ENCODE measurements around the gene NTN4.
"Not testable (repeated sequence)": the region's sequence is repeated elsewhere in the genome, so short reads cannot be mapped to it uniquely, and the experiment has no call there.

Gene NTN4

DNA sequence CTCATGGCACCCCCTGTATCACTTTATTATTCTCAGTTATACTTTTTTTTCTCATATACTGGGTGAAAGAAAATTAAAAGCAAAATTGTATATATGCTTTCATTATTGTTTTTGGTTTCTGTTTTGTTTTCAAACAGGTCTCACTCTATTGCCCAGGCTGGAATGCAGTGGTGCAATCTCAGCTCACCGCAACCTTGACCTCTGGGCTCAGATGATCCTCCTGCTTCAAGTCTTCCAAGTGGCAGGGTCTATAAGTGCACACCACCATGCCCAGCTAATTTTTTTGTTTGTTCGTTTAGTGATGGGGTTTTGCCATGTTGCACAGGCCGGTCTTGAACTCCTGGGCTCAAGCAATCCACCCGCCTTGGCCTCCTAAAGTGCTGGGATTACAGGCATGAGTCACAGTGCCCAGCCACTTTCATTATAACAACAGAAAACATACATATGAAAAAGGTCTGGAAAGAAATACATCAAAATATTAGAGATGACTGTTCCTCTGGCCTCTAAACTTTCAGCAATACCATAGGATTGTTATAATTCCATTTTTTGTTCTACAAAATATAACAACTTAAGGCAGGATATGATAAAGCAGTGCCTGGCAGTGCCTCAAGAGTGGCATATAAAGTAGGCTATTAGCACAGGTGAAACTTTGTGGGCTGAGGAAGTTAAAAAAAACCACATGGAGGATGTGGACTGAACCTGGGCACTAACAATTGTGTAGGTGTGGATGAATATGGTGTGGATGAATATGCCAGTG, 5.8 kb upstream of the NTN4 start:
- DNase-seq, result no peak

DNA sequence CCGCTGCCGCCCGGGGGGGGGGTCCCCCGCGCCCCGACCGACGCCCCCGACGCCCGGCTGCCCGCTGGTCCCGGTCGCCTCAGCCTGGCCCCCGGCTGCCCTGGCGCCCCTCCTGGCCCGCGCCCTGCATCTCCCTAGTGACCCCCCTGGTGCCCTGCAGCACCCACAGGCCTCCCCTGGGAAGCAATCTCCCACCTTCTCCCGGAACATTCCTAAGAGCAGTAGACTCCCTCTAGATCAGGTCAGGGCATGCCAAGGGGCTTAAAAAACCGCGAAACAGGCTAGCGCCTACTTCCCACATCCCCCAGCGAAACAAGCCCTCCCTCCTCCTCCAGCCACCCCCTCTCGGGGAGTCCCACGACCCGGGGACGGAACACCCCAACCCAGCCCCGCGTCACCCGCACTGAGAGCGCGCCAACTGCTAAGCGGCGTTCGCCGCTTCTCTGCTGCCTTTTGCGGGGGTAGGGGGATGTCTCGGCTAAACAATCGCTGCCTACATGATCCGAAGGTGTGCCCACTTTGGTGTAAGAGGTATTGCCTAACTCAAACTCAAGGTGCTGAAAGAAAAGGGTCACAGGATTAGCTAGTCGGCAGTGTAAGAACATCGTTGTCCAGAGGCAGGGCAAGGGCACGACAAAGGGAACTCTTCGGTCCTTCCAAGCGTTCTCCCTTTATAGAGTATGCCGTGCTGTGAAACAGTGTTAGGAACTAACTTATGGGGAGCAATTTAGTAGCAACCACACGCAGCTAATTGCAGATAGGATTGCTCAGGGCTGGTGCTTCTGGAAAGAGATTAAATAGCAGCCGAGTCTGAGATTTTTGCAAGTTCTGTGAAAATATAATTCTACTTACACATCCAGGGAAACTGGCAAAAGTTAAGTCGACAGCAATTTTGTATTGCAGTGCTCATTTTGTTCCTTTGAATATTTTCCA, 619 bp upstream of the NTN4 start:
- DNase-seq, result peak; percentile 5

DNA sequence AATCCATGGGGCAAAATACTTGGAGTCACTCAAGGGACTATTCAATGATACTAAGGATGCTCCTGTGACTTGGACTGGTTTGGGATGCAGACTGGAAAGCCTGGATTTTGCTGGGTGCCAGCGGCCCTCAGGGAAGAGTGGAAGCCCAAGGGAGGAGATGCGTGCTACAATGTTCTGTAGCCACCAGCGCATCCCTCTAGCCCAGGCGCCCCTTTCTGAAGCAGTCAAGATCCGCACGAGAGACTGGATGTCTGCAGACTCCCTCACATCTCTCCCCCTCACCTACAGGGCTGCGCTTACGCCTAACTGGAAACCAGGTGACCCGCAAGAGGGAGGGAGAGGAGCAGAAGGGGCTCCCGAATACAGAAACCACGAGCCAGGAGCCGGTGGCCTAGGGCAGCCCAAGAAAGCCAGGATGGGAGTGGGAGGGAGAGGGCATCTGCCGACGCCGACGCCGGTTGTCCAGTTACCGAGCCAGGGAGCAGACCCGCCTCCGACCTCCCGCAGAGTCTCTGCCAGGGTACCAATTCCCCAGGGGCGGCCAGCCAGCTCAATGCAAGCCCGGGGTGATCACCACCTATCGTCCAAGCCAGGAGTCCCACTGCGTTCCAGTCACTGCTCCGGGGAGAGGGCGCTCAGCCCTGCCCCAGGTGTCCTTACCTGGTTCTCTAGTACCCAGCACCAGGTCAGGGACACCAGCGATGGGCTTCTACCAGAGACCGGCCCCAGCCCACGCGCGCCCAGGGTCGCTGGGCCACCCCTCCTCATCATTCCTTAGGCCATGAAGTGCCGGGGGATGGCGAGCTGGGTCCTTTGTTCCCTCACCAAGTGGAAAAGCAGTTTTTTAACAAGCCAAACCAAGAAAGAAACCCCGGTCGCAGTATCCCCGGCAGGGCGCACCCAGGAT, 1.2 kb downstream of the NTN4 start:
- DNase-seq, result no peak

DNA sequence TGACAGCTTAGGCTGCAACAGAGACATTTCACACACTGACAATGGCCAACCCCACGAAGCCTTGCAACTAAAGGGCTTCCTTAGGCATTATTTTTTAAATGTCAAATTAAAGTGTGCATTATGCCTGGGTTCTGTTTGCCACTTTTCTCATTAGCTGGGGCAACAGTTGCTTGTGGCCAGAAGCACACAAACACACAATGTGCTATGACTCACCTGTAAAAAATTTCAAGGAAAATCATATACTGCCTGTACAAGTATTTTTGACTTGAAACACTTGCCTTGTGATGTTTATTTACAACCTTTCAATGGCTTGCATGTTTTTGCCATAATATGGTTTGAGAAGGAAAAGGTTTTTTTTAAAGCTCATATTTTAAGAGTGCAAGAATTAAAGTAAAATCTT, 1.9 kb downstream of the NTN4 start:
- no peak for DNase-seq

DNA sequence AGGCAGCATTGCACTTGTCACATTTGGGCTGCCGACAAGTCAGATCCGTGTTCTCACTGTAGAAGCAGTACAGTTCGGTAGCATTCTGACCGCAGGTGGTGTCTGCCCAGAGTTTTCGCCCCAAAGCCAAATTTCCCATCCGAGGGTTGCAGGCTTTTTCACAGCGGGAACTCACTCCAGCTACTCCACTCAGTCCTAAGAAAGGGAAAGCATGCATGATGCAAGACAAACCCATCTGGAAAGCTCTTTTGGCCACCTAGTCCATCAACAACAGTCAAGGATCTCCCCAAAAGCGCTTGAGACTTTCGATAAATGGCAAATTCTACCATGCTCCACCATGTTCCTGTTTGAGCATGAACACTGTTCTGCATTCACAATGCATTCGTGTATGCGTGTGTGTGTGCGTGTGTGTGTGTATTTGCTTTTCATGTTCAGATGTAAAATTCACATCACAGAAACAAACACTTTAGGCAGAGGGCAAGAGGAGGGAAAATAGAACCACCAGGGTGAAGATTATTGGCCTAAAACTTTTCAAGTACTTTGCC, 3.2 kb downstream of the NTN4 start:
- no peak for DNase-seq

DNA sequence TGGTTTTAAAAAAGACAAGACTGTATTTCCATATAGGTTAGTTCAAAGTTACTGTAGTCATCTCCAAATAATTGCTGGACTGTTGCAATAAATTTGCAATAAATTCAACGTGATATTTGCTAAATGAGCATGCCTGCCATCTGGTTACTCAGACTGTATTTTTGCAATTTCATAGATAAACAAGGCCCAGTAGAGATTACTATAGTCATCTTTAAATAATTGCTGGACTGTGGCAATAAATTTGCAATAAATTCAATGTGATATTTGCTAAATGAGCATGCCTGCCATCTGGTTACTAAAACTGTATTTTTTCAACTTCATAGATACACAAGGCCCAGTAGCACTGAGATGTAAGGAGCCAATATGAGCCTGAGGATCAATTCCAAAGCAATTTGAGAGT, 5.6 kb downstream of the NTN4 start:
- no peak for DNase-seq

DNA sequence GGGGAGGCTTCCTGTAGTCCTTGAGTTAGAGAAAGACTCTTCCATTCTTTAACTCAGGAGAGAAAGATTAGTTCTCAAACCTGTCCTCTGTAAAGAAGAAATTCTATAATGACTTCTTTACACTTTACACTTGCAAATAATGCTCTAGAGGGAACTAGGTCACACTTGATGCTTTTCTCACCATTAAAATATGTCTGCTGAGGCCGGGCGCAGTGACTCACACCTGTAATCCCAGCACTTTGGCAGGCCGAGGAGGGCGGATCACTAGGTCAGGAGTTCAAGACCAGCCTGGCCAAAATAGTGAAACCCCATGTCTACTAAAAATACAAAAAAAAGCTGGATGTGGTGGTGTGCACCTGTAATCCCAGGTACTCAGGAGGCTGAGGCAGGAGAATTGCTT, 6.3 kb downstream of the NTN4 start:
- DNase-seq, result no peak

DNA sequence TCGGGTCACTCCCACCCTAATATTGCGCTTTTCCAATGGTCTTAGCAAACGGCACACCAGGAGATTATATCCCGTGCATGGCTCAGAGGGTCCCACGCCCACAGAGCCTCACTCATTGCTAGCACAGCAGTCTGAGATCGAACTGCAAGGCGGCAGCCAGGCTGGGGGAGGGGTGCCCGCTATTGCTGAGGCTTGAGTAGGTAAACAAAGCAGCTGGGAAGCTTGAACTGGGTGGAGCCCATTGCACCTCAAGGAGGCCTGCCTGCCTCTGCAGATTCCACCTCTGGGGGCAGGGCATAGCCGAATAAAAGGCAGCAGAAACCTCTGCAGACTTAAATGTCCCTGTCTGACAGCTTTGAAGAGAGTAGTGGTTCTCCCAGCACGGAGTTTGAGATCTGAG, 15.1 kb downstream of the NTN4 start:
- DNase-seq, result not testable (repeated sequence)

DNA sequence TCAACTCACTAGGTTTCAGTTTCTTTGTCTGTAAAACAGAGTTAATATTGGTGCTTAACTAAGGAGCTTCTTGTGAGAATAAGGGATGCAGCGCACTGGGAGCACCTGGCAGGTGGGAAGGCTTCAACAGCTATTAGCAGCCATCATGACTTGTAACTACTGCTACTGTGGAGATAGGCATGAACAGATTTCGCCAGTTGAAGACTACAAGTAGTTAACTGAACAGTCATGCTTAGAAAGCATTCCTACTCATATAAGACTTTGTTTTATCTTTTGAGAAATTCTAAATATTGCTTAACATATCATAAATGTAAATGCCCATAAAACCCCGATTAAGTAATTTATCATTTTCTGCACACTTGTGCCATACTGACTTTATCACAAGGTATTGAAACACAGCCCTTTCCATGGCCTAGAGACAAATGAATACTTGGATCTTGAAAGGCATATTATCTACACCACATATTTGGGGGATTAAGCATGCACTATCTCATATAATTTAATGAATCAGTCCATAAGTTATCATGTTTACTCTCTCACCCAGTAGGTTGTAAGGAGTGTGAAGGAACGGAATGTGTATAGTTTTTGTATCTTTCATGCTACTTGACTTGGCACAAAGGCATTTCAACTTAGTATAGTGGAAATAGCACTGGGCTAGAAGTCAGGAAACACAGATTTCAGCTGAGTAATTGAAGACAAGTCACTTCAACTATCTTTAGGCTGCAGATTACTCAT, 16.1 kb downstream of the NTN4 start:
- no peak for DNase-seq

DNA sequence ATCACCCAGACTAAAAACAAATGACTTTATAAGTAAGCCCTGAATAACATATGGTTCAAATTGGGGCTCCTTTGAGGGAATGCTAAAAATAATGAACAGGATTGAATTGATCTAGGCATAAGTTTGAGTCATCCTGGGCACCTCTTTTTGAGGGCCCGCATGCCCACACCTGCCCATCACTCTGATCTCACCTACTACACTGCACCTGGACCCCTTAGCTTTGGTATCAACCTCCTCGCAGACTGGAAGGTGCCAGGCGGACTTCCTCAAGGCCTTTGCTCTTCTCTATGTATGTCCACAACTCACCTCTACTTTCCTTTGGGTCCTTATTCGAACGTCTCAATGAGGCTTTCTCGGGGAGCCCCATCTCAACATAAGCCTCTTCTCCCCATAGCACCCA, 17.2 kb downstream of the NTN4 start:
- no peak for DNase-seq

DNA sequence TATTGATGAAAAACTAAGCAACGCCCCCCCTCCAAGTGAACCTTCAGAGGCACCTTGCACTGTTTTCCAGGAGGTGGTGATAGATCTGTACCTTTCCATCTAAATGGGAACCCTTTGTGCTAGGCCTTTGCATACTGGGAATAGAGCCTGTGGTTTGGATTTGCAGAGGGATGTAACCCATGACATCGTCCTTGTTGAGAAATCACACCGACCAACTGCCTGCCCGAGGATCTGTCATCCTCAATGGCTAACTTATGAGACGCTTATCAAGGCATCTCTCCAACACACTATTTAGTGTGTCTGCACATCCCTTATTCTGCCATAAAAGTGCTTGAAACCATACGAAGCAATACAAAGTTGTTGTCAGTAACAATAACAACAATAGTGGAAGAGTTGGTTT, 22.9 kb downstream of the NTN4 start:
- no peak for DNase-seq

DNA sequence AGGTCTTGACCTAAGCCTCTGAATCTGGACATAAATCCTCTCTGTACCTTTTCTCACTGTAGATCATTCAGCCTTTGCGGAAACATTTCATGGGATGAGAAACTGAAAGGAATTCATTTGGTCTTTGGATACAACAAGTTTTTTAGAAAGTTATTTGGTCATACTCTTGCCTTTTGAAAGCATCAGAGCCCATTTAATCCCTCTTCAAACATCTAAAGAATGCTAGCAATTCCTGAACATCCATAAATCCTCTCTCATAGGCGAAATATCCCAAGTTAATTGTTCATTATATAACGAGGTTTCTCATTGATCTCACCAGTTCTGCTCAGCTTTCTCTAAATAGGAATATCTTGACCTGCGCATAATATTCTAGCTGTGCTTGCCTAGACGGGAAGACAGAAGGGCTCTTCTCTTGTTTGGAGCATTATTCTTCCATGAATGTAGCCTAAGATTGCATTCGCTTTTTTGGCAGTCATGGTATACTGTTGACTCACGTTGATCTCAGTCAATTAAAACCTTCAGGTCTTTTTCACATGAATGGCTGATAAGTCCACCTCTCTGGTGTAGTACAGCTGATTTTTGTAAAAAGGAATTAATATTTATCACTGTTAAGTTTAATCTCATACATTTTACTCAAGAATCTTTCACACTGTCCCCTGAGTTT, 24.1 kb downstream of the NTN4 start:
- DNase-seq, result no peak

DNA sequence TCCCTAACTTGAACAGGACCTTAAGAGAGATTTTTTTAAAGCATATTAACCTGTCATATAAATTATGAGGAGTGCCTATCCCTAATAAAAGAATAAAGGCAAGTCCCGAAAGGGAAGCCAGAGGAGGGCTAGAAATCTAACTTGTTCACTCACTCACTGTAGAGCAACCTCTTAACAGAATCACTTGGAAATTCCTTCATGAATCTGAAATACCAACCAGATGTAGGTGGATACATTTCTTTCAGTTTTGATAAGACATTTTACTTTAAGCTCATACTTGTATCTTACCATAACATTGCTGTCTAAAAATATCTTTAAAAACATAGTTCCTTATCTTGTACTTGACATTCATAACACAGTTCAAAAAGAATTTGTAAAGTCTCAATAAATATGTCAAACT, 25.7 kb downstream of the NTN4 start:
- no peak for DNase-seq

DNA sequence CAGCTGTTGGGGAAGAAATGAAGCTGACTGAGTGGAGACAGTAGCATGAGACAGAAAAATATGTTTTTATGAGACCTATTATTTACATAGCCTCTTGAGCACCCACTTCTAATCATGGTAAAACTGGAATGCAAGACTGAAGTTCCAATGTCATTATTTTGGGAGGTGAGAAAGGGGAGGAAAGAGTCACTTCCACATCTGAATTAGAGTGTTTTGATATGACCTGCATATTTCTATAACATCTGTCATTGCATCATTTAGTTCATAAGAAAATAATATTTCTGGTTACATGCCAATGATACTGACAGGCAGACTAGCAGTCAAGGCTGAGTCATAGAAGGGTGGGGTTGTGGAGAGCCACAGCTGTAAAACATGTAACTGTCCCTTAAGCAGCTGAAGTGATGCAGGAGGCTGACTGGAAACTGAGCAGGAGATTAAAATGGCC, 26.7 kb downstream of the NTN4 start:
- no peak for DNase-seq

DNA sequence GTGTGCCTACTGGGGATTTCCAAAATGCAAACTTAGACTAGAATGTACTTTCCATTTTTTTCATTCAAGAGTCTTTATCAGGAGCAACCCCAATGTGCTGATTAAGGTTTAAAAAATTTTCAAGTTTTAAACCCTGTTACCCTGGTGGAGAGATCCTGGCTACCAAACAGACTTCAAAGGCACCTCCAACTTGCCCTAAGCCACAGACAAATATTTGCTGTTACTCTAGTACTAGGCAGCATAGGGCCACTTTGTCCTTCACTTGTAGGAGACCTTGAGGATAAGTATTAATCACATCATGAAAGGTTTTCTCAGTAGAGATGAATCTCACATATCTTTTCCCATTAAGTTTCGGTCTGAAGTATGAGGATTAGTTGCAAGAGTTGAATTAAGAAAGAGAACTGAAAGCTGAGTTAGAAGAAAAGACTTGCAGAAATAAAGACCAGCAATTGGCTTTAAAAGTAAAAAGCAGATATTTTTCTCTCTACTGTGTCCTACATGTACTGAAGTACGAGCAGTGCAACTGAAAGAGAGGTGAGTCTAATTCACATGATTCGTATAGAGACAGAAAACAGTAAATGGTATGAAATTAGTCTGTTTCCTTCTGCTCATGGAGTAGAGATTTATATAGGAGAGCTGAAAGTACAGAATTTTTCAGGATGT, 28.3 kb downstream of the NTN4 start:
- no peak for DNase-seq

DNA sequence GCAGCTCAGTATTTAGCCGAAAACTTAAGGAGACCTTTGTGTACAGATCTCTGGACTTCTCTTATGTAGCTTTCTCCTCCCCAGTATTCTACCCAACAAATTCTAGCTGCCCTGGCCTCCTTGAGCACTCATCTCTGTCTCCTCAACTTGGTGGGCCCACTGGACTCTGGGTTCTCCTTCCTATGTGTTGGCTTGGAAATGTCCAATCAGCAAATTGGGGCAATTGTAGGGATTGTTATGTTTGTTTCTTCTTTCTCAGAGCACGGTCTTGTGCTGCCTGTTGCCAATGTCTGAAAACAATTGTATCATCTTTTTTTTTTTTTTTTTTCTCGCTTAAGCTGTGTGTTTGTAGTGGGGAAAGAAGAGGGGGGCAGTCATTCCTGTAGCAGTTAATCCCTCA, 30.2 kb downstream of the NTN4 start:
- DNase-seq, result no peak

DNA sequence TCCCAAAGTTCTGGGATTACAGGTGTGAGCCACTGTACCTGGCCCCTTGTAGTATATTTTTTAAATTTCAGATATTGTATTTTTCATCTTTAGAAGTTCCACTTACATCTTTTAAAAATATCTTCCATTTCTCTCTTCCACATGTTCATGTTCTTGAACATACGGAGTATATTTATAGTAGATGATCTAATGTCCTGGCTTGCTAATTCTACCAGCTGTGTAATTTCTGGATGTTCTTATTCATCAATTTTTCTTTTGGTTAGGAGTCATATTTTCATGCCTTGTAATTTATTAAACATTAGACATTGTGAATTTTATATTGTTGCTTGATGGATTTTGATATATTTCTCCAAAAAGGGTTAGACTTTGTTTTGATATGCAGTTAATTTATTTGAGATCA, 30.8 kb downstream of the NTN4 start:
- no peak for DNase-seq

DNA sequence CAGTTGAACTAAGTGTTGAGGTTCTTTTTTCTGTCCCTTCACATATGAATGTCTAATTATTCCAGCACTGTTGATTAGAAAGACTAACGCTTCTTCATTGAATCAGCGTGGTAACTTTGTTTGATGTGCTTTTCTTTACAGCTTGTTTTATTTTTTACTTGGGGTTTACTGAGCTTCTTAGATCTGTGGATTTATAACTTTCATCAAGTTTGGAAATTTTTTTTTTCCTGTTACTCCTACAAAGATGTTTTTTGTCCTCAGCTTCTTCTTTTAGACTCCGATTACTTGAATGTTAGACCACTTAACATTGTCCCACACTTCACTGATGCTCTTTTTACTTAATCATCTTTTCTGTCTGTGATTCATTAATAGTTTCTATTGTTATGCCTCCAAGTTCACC, 31.5 kb downstream of the NTN4 start:
- DNase-seq, result no peak

DNA sequence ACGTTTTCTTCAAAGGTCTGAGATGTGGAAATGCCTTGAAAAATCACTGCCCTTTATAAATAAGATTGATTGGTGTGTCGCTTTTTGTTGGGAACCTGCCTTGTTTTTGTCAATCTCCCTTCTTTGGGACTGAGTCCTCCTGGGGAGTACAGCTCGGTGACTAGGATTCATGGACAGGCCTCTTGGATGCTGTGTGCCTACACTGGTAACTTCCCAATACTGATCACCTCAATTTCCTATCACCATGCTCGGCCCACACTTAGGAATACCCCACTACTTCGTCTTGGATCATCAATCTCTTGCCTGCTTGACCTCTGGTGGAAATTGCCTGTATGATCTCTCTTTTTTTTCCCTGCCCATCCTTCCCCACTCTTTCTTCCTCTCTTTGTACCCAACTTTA, 34.2 kb downstream of the NTN4 start:
- no peak for DNase-seq

DNA sequence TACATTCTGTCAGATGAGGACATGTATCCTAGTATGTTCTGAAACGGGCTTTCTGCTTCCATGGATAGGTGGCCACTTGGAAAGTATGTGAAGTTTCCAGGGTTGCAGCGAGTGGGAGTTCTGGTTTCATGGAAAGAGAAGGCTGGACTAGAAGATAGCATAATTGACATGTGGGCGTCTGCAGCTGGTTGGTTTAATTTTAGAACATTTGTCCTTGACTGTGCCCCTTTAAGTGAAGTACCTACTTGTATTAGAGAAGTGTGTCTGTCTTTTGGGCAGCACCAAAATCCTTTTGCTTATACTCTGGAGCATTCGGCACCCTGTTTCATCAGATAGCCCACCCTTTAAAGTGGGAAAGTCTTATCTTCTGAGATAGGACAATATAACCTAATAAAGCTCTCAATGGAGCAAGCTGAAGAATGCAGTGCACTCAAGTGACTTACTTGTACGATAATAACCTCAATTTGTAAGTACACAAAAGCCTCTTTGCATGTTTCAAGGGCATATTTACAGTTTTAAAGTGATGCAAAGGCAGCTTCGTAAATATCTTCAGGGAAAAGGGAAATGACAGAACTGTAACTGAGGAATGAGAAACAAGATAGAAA, 35.2 kb downstream of the NTN4 start:
- DNase-seq, result no peak

DNA sequence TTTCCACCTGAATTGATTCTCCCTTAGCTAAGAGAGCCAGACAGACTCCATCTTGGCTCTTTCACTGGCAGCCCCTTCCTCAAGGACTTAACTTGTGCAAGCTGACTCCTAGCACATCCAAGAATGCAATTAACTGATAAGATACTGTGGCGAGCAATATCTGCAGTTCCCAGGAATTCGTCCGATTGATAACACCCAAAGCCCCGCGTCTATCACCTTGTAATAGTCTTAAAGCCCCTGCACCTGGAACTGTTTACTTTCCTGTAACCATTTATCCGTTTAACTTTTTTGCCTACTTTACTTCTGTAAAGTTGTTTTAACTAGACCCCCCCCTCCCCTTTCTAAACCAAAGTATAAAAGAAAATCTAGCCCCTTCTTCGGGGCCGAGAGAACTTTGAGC, 44.5 kb downstream of the NTN4 start:
- not testable (repeated sequence) for DNase-seq
